Measurements from ENCODE around the gene RNF114.
A peak's percentile ranks its signal among the peaks of the same experiment; 100 is the strongest.
"Not testable (repeated sequence)": the region's sequence is repeated elsewhere in the genome, so short reads cannot be mapped to it uniquely, and the experiment has no call there.

Gene RNF114

GRCh38 chr20:49936153-49937026 is at the start of gene RNF114:
Gene RNF114 (plus strand): TSS chr20:49936397. CDS start chr20:49936413, 16 bp downstream.
- peak; percentile 93 for DNase-seq (ENCODE audit: low spot score)

GRCh38 chr20:49886571-49887213 is 49.5 kb upstream of the RNF114 start:
- no peak for DNase-seq (ENCODE audit: low spot score)

- DNase-seq (ENCODE audit: low spot score) = no peak
These were observed 48.7 kb upstream of the RNF114 start for GRCh38 chr20:49887251-49888211.

- DNase-seq (ENCODE audit: low spot score) = peak; percentile 65
These were observed 47.8 kb upstream of the RNF114 start for GRCh38 chr20:49888212-49889000.

- DNase-seq (ENCODE audit: low spot score) = no peak
These were observed 46.9 kb upstream of the RNF114 start for GRCh38 chr20:49889001-49889934.

- no peak for DNase-seq (ENCODE audit: low spot score)
These were observed 46.3 kb upstream of the RNF114 start for GRCh38 chr20:49889935-49890333.

GRCh38 chr20:49890471-49891361 is 45.5 kb upstream of the RNF114 start:
- DNase-seq (ENCODE audit: low spot score) = no peak

- DNase-seq (ENCODE audit: low spot score) = no peak
These were observed 44.6 kb upstream of the RNF114 start for GRCh38 chr20:49891476-49892110.

- DNase-seq (ENCODE audit: low spot score) = no peak
These were observed 43.9 kb upstream of the RNF114 start for GRCh38 chr20:49892260-49892659.

GRCh38 chr20:49892817-49893216 is 43.4 kb upstream of the RNF114 start:
- DNase-seq (ENCODE audit: low spot score) = no peak

- DNase-seq (ENCODE audit: low spot score) = no peak
These were observed 42.7 kb upstream of the RNF114 start for GRCh38 chr20:49893242-49894072.

- no peak for DNase-seq (ENCODE audit: low spot score)
These were observed 42.1 kb upstream of the RNF114 start for GRCh38 chr20:49894073-49894470.

- not testable (repeated sequence) for DNase-seq (ENCODE audit: low spot score)
These were observed 40.6 kb upstream of the RNF114 start for GRCh38 chr20:49895474-49896093.

GRCh38 chr20:49896204-49896603 is 40.0 kb upstream of the RNF114 start:
- no peak for DNase-seq (ENCODE audit: low spot score)

- DNase-seq (ENCODE audit: low spot score) = no peak
These were observed 36.4 kb upstream of the RNF114 start for GRCh38 chr20:49899541-49900383.

- DNase-seq (ENCODE audit: low spot score) = no peak
These were observed 34.6 kb upstream of the RNF114 start for GRCh38 chr20:49901588-49901987.

Data from hematopoietic multipotent progenitor cell treated with erythropoietin and hydrocortisone succinate and interleukin-3 and kit ligand, for 17 days (in vitro differentiated cells).